ENCODE results near the gene RIPOR3.
A peak's percentile ranks its signal among the peaks of the same experiment; 100 is the strongest.
"Not testable (repeated sequence)": the region's sequence is repeated elsewhere in the genome, so short reads cannot be mapped to it uniquely, and the experiment has no call there.

Gene RIPOR3

GRCh38 chr20:50577175-50578018, 113.9 kb downstream of the RIPOR3 start:
- ATAC-seq (replicated peaks) (no peak), DNase-seq (no peak)
- Mint-ChIP-seq H3K27me3 (no peaks in the 10 kb centered on the region), H3K4me3 (no peak overlapping the region), H3K36me3 (ENCODE audit: insufficient read depth) (peaks cover 79% of the 10 kb centered on the region), H3K9me3 (no peaks in the 10 kb centered on the region), H3K27ac (peak overlapping the region in 1 of 2 donors; percentile 38), H3K4me1 (ENCODE audit: low read depth in 2 of 2) (peaks cover 19 to 21% of the 10 kb centered on the region in 2 donors)

- Mint-ChIP-seq H3K36me3 (ENCODE audit: insufficient read depth) (peaks cover 72% of the 10 kb centered on the region), H3K27ac (peak overlapping the region in 1 of 2 donors; percentile 69), H3K4me3 (no peak overlapping the region), H3K4me1 (ENCODE audit: low read depth in 2 of 2) (peaks cover 23 to 30% of the 10 kb centered on the region in 2 donors), H3K9me3 (no peaks in the 10 kb centered on the region), H3K27me3 (no peaks in the 10 kb centered on the region)
- DNase-seq = peak; percentile 41 to 52 (median 48)
- peak; percentile 91 for ATAC-seq (replicated peaks)
Observed at GRCh38 chr20:50575865-50576720, 115.2 kb downstream of the RIPOR3 start.

GRCh38 chr20:50574586-50574985, 116.8 kb downstream of the RIPOR3 start:
- DNase-seq (no peak), ATAC-seq (replicated peaks) (no peak)
- H3K4me1 Mint-ChIP-seq (ENCODE audit: low read depth in 2 of 2) = peaks cover 25 to 37% of the 10 kb centered on the region in 2 donors
- no peak overlapping the region for H3K4me3 Mint-ChIP-seq
- peak overlapping the region; percentile 42 to 69 for H3K27ac Mint-ChIP-seq
- H3K27me3 Mint-ChIP-seq = no peaks in the 10 kb centered on the region
- H3K36me3 Mint-ChIP-seq (ENCODE audit: insufficient read depth) = peaks cover 63% of the 10 kb centered on the region
- no peaks in the 10 kb centered on the region for H3K9me3 Mint-ChIP-seq

- H3K27ac Mint-ChIP-seq = peak overlapping the region; percentile 42 to 90
- DNase-seq (no peak), ATAC-seq (replicated peaks) (no peak)
- no peak overlapping the region for H3K4me3 Mint-ChIP-seq
- H3K9me3 Mint-ChIP-seq = no peaks in the 10 kb centered on the region
- peaks cover 63% of the 10 kb centered on the region for H3K36me3 Mint-ChIP-seq (ENCODE audit: insufficient read depth)
- no peaks in the 10 kb centered on the region for H3K27me3 Mint-ChIP-seq
- H3K4me1 Mint-ChIP-seq (ENCODE audit: low read depth in 2 of 2) = peaks cover 30 to 42% of the 10 kb centered on the region in 2 donors
Observed at GRCh38 chr20:50574108-50574507, 117.2 kb downstream of the RIPOR3 start.

- Mint-ChIP-seq H3K9me3 (no peaks in the 10 kb centered on the region), H3K27me3 (no peaks in the 10 kb centered on the region), H3K27ac (peak overlapping the region; percentile 47 to 90), H3K36me3 (ENCODE audit: insufficient read depth) (peaks cover 63% of the 10 kb centered on the region), H3K4me3 (no peak overlapping the region), H3K4me1 (ENCODE audit: low read depth in 2 of 2) (peaks cover 37 to 51% of the 10 kb centered on the region in 2 donors)
- no peak for DNase-seq
- no peak for ATAC-seq (replicated peaks)
Observed at GRCh38 chr20:50572938-50573777, 118.2 kb downstream of the RIPOR3 start.

GRCh38 chr20:50571466-50571865, 119.9 kb downstream of the RIPOR3 start:
- Mint-ChIP-seq H3K4me3 (no peak overlapping the region), H3K4me1 (ENCODE audit: low read depth in 2 of 2) (peaks cover 44 to 62% of the 10 kb centered on the region in 2 donors), H3K36me3 (ENCODE audit: insufficient read depth) (peaks cover 70% of the 10 kb centered on the region), H3K9me3 (no peaks in the 10 kb centered on the region), H3K27me3 (no peaks in the 10 kb centered on the region), H3K27ac (peak overlapping the region in 1 of 2 donors; percentile 47)
- DNase-seq (no peak), ATAC-seq (replicated peaks) (no peak)

- Mint-ChIP-seq H3K27me3 (no peaks in the 10 kb centered on the region), H3K9me3 (no peaks in the 10 kb centered on the region), H3K4me3 (peak overlapping the region in 1 of 2 donors; percentile 44), H3K36me3 (ENCODE audit: insufficient read depth) (peaks cover 68% of the 10 kb centered on the region), H3K4me1 (ENCODE audit: low read depth in 2 of 2) (peaks cover 38 to 59% of the 10 kb centered on the region in 2 donors), H3K27ac (peak overlapping the region; percentile 64 to 90)
- no peak for DNase-seq
- peak; percentile 69 for ATAC-seq (replicated peaks)
Observed at GRCh38 chr20:50569864-50570836, 121.2 kb downstream of the RIPOR3 start.

GRCh38 chr20:50569487-50569863, 121.9 kb downstream of the RIPOR3 start:
- H3K27ac Mint-ChIP-seq = peak overlapping the region; percentile 64 to 90
- peaks cover 40 to 53% of the 10 kb centered on the region in 2 donors for H3K4me1 Mint-ChIP-seq (ENCODE audit: low read depth in 2 of 2)
- DNase-seq; H3K27me3 Mint-ChIP-seq; ATAC-seq (replicated peaks); H3K9me3 Mint-ChIP-seq: not testable (repeated sequence)
- peaks cover 66% of the 10 kb centered on the region for H3K36me3 Mint-ChIP-seq (ENCODE audit: insufficient read depth)
- H3K4me3 Mint-ChIP-seq = peak overlapping the region in 1 of 2 donors; percentile 14

- H3K4me1 Mint-ChIP-seq (ENCODE audit: low read depth in 2 of 2) = peaks cover 39 to 51% of the 10 kb centered on the region in 2 donors
- ATAC-seq (replicated peaks) (no peak), DNase-seq (no peak)
- H3K36me3 Mint-ChIP-seq (ENCODE audit: insufficient read depth) = peaks cover 67% of the 10 kb centered on the region
- H3K4me3 Mint-ChIP-seq = no peak overlapping the region
- H3K27ac Mint-ChIP-seq = peak overlapping the region in 1 of 2 donors; percentile 90
- H3K9me3 Mint-ChIP-seq = no peaks in the 10 kb centered on the region
- H3K27me3 Mint-ChIP-seq = no peaks in the 10 kb centered on the region
Observed at GRCh38 chr20:50568549-50568942, 122.8 kb downstream of the RIPOR3 start.

GRCh38 chr20:50567860-50568548, 123.3 kb downstream of the RIPOR3 start:
- H3K27ac Mint-ChIP-seq = peak overlapping the region in 1 of 2 donors; percentile 90
- H3K4me3 Mint-ChIP-seq = no peak overlapping the region
- H3K4me1 Mint-ChIP-seq (ENCODE audit: low read depth in 2 of 2) = peaks cover 39 to 52% of the 10 kb centered on the region in 2 donors
- no peaks in the 10 kb centered on the region for H3K27me3 Mint-ChIP-seq
- DNase-seq (no peak), ATAC-seq (replicated peaks) (no peak)
- no peaks in the 10 kb centered on the region for H3K9me3 Mint-ChIP-seq
- H3K36me3 Mint-ChIP-seq (ENCODE audit: insufficient read depth) = peaks cover 70% of the 10 kb centered on the region

- Mint-ChIP-seq H3K36me3 (ENCODE audit: insufficient read depth) (peaks cover 81% of the 10 kb centered on the region), H3K9me3 (no peaks in the 10 kb centered on the region), H3K4me1 (ENCODE audit: low read depth in 2 of 2) (peaks cover 47 to 56% of the 10 kb centered on the region in 2 donors), H3K27me3 (no peaks in the 10 kb centered on the region), H3K4me3 (no peak overlapping the region), H3K27ac (peak overlapping the region; percentile 35 to 62)
- ATAC-seq (replicated peaks) (no peak), DNase-seq (no peak)
Observed at GRCh38 chr20:50565871-50566270, 125.5 kb downstream of the RIPOR3 start.

Measured in effector memory CD8-positive, alpha-beta T cell (primary cell).